HG03575 (cell line): ENCODE results near the gene GRM1.
A peak's percentile ranks its signal among the peaks of the same experiment; 100 is the strongest.

Experiments used
- ATAC-seq: cut with Tn5 transposase; IDR thresholded peaks from one replicate; pipeline ENCODE4 v1.9.1; 2021; ENCODE audit not compliant: unreplicated experiment, insufficient number of reproducible peaks, low FRiP score; ENCODE audit errors: extremely low read depth

The GRM1 gene

DNA sequence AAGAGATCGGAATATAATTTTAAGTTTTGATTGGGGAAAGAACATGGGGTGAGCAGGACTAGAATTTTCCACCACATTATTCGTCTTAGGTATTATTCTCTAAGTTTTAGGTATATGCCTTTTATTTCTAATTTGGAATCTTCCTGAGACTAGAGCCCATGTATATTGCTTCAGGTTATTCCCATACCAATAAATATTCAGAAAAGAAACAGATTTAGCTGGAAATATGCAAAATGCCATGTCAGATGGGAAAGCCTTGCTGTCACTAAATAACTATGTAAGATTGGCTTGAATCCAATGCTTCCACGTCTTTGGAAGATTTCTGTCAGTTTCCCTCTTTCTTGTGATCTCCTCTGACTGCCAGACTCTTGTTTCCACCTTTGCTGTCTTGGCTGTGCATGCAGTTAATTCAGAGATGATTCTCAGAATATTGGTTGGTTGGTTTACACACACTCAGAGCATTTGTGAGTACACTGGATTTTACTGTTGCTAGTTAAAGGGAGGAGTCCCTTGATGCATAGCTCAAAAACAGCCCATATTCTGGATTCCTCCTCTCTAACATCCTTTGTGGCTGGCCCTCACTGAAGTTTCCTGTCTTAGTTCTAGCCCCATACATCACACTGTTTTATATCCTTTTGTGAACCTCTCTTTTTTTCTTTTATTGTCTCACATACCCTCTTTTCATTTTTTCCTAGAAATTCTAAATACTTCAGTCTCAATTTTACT, 64.3 kb downstream of the GRM1 start:
- no peak for ATAC-seq

GRCh38 chr6:146095481-146095880, 66.6 kb downstream of the GRM1 start:
- no peak for ATAC-seq

GRCh38 chr6:146097586-146097985, 68.7 kb downstream of the GRM1 start:
- no peak for ATAC-seq

- ATAC-seq: no peak
These were observed 71.9 kb downstream of the GRM1 start for GRCh38 chr6:146100776-146101175.

- no peak for ATAC-seq
These were observed 74.7 kb downstream of the GRM1 start for GRCh38 chr6:146103416-146104072.

- ATAC-seq: no peak
These were observed 77.7 kb downstream of the GRM1 start for GRCh38 chr6:146106532-146106931.

DNA sequence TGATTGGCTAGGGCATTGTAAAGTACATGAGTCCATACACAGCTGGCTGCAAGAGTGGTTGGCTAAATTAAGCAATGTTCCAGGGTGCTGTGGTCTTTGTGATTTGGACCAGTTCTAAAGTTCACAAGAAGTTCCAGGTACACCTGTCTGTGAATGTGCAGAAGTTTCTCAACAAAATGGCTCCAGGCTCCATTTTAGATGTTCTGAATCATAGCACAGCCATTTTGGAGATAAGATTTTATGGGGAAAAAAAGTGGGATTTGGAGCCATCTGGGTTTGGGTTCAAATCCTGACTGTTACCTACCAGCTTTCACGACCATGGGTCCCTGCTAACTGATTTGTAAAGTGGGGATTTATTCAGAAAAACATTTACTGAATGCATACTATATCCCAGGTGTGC, 82.1 kb downstream of the GRM1 start:
- no peak for ATAC-seq

DNA sequence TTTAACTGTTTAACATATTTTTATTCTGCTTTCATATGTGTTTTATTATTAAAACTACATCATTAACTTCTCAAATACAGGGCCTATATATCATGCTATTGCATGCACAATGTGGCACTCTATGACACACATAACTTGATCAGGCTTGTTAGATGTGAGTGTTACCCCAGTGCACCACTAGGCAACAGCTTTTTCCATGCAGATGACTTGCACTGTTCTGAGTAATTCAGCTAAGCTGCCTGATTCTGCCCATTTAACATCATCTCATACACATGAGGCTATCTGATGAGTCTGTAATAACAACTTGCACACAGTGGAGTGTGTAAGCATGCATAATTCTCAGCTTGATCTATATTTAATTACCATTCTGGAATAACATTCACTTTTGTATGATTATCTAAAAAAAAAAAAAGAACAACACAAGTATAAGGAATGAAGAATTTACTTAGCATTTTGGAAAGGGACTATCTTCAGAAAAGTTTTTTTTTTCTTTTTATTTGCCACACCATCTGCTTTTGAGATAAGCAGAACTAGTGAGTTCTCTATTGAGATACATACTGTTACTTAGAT, 83.1 kb downstream of the GRM1 start:
- ATAC-seq: no peak

GRCh38 chr6:146113084-146113623, 84.3 kb downstream of the GRM1 start:
- ATAC-seq: no peak

- no peak for ATAC-seq
These were observed 94.8 kb downstream of the GRM1 start for GRCh38 chr6:146123616-146124015.

GRCh38 chr6:146127447-146128215, 98.8 kb downstream of the GRM1 start:
- ATAC-seq: no peak

- ATAC-seq: no peak
These were observed 105.0 kb downstream of the GRM1 start for GRCh38 chr6:146133866-146134265.

- no peak for ATAC-seq
These were observed 106.3 kb downstream of the GRM1 start for GRCh38 chr6:146135167-146135566.

DNA sequence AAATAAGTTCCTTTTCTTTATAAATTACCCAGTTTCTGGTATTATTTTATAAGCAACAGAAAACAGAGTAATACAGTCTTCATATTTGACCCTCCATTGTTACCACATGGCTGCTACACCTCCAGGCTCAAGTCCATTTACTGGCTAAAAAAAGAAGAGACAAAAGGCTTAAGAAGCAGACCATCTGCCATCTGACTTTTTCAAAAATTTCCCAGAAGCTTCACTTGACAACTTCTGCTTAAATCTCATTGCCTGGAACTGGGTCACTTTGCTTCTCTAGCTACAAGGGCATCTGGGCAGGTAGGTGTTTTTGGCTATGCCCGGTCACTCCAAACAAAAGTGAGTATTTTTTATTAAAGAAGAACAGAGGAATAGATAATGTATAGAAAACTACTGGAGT, 118.0 kb downstream of the GRM1 start:
- ATAC-seq: no peak

DNA sequence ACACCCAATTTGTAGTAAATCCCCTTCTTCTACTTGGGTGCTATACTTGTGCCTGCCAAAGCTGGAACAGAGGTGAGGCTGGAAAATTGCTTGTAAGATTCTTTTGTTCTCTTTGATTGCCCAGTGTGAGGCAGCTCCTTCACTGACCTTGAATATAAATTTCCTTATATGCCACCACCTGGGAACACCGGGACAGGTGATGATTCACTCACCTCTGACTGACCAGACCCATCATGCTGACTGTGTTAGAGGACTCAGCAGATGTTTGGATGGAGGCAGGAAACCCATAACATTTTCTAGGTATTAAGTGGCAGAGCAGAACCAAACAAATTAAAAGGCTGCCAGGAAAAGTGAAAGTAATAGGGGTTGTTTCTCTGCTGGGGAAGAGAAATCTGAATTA, 120.9 kb downstream of the GRM1 start:
- ATAC-seq: no peak

DNA sequence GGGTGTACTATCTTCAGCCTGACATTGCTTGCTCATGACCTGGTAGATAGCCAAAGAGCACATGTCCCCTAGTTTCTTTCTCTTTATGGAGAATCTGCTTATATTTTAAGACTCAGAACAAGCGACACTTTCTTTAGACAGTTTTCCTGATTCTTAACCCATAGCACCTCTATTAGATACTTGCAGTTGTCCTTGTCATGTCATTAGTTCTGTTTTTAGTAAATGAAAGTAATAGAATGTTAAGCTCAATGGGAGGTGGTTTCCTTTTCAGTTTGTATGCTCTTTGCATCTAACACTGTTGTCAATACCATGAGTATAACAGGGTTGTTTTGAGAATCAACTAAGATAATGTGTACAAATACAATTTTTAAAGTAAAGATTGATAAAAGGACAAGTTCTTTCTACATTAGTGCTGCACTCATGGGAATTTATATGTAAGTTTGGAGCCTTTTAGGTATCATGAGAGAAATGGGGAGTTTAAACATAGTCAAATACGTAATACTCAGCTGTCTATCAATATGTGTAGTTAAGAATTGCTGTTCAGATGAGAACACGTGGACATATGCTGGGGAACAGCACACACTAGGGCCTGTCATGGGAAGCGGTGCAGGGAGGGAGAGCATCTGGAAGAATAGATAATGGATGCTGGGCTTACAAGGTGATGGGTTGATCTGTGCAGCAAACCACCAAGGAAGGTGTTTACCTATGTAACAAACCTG, 124.3 kb downstream of the GRM1 start:
- peak; percentile 100 for ATAC-seq

DNA sequence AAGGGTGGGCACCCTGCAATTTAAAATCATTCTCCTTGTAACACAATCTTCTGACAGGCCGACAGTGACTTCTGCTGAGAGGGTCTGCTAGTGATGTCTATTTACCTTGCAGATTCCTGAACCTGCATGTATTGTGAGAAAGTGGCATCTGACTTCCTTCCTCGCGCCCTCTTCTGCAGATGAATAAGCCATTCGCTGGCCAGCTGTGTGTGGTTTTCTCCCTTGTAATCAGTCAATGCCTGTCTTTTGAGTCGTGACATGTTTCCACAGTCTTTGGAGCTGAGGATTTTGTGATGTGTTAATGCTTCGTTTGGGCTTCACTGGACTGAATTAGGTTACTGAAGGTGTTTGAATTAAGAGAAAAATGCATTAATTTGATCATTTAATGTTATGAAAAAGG, 125.3 kb downstream of the GRM1 start:
- no peak for ATAC-seq

- ATAC-seq: no peak
These were observed 132.8 kb downstream of the GRM1 start for GRCh38 chr6:146161664-146162063.

DNA sequence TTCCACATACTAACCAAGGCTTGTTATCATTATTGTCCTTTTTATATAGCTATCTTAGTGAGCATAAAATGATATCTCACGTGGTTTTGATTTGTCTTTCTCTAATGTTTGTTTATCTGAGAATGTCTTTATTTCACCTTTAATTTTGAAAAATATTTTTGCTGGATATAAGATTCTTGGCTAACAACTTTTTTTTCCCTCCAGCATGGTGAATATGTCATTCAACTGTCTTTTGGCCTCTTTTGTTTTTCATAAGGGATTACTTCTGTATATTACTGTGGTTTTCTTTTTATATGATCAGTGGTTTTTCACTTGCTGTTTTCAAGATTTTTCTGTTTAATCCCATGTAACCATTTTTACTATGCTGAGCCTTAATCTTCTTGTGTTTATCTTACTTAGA, 141.0 kb downstream of the GRM1 start:
- ATAC-seq: no peak
